Stimulated activated CD4-positive, alpha-beta T cell treated with anti-CD3 and anti-CD28 coated beads, Interleukin-12 subunit alpha, Interleukin-12 subunit beta, amount 100 ng/mL, for 24 hours (primary cell): ENCODE results near the gene VAV2.

ENCODE experiments used
- DNase-seq, 2 experiments: peaks; one replicate each; pipeline ENCODE4 v3.0.0-alpha.2; 2020; ENCODE audit warnings: low read depth in 2 of 2

VAV2 gene

GRCh38 chr9:133836001-133836758 is 155.9 kb downstream of the VAV2 start:
- no peak for DNase-seq

DNA sequence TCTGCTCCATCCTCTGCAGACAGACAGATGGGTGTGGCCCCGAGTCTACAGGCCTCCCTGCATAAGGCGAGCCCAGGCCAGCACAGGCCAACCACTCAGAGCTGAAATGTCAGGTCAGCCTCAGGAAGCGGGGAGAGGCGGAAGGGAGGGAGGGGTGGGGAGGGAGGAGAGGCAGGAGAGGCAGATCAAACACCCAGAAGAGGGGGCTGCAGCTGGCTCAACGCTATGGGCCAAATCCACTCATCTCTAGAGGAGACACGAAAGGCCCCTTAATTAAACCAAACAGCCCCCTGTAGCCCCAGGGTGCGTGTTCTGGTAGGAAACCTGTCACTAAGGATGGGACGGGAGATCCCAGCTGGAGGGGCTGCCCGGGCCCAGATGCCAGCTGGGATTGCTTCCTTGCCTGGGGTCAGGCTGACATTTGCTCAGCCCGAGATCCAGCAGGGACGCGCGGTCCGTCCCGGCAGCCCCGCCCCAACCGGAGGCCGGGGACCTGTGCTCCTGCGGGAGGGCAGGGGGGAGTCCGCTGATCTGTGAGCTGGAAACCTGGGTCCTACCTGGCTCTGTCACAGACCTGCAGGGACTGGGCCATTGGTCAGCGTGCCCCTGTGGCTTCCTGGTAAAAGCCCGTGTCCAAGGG is 156.7 kb downstream of the VAV2 start:
- DNase-seq, result no peak

DNA sequence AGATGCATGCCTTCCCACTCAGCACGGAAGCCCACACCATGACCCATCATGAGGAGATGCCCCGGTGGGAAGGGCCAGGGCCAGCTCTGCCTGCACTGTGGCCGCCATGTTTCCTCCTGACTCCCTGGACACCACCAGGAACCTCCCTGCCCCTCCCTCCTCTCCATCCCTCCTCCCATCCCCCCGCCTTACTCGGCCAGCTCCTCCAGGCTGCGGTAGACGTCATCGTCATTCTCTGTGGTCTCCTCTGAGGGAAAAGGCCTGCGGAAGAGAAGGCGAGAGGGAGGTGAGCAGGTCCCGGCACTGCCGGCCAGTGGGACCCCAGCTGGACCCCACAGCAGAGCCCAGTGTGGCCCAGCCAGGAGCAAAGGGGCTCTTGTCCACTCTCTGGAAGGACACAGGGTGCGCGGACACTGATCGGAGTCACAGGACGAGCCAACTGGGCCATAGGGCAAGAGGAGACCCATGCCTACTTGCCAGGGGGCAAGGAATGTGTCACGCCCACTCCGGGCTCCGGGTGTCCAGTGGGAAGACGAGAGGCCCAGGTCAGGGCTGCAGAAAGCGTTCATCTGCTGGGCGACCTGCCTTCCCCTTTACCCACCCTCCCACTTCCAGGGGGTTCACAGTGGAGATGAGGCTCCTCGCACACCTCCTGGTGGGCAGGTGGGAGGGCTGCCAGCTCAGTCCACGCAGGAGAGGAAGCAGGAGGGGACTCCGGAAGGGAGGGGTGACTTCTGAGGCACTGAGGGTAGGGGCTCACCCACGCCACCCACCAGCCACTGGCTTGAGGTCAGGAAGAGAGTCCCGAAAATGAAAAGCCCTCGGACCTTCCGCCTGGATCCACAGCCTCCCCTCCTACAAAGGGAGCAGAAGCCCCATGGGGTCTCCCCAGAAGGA is 157.8 kb downstream of the VAV2 start:
- DNase-seq, result no peak

- DNase-seq, result no peak
Measured at GRCh38 chr9:133833388-133834025, 158.6 kb downstream of the VAV2 start.

GRCh38 chr9:133832877-133833276 is 159.2 kb downstream of the VAV2 start:
- DNase-seq, result no peak

GRCh38 chr9:133830711-133831110 is 161.4 kb downstream of the VAV2 start:
- no peak for DNase-seq

GRCh38 chr9:133830310-133830709 is 161.8 kb downstream of the VAV2 start:
- DNase-seq, result no peak

DNA sequence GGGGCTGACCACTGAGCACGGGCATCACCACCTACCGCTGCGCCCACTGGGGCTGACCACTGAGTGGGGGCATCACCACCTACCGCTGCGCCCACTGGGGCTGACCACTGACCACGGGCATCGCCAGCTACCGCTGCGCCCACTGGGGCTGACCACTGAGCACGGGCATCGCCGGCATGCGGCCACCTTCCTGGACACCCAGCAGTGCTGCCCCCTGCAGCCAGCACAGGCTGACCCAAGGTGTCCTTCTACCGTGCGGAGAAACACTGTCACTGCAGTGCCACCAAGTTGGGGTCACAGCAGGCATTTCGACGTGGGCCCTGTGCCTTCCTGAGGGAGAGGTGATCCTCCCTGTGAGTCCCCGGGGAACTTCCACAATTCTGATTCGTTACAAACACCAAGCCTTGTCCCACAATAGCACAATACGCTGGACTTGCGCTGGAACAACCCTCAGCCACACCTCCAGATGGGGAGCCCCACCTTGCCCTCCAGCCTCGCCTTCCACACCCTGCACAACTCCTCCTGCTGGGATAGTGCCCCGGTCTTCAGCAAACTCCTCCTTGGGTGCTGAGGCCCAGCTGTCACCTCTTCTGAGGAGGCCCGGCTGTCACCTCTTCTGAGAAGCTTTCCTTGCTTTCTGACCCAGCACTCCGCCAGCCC is 163.7 kb downstream of the VAV2 start:
- DNase-seq, result no peak

GRCh38 chr9:133826289-133827085 is 165.6 kb downstream of the VAV2 start:
- no peak for DNase-seq

GRCh38 chr9:133825555-133826218 is 166.4 kb downstream of the VAV2 start:
- DNase-seq, result no peak

- DNase-seq, result no peak
Measured at GRCh38 chr9:133824802-133825186, 167.3 kb downstream of the VAV2 start.

DNA sequence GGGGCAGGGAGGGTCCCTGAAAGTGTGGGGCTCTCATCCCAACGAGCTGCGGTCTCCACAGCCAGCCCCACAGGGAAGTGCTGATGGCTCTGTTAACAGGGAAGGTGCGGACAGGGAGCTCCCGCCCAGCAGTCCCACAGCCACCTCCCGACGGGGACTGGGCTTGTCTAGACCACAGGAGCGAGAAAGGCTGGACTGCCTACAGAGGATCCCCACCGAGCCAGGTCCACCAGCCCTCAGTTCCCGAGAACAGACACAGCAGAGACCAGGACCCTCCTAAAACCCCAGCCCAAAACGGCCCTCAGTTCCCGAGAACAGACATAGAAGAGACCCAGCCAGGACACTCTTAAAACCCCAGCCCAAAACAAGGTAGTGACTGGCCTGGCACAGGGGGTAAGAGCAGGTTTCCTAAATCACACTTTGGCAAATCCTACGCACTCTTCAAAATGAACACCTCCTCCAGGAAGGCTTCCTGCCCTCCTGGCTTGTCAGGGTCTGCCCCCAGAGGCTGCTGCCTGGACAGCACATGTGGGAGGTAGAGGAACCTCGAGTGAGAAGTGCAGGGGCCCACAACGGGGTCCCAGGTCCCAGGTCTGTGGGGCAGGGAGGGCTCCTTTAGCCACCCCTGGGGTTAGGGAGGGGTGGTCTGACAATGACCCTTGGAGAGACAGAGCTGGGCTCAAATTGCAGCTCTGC is 167.9 kb downstream of the VAV2 start:
- no peak for DNase-seq

- no peak for DNase-seq
Measured at GRCh38 chr9:133823189-133824105, 168.7 kb downstream of the VAV2 start.

GRCh38 chr9:133822430-133823065 is 169.6 kb downstream of the VAV2 start:
- no peak for DNase-seq

DNA sequence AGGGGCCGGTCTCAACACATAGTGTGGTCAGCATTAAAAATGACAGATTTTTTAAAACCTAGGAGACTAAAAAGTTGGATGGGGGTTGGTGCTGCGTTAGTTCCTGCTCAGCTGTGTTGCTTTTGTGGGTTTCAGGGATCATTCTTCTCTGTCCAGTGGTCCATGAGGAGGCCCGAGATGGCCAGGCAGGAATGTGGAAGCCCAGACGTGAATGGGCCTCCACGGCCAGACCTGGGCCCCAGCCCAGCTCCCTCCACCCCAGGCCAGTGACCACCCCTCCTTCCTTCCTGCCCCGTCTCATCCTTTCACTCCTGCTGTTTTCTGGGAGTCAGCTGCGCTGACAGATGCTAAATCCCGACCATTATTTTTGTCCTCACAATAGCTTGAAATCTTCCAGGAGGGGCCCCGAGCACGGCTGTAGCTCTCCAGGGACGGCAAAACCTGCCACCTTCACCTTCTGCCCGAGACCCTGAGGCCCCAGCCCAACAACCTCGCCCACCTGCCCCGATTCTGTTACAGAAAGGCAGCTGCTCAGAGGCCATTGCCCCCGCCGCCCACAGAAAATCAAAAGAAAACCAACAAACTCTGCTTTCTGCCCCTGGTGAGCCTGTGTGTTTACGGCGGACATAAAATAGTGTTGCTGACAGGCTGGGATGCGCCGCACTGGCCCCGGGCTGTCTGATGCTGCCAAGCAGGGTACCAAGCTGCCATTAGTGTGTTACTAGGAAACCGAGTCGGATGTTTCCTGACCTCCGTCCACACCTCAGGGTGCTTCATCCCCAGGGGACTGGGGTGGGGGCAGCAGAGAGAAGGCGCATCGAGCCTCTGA is 170.3 kb downstream of the VAV2 start:
- DNase-seq, result no peak

DNA sequence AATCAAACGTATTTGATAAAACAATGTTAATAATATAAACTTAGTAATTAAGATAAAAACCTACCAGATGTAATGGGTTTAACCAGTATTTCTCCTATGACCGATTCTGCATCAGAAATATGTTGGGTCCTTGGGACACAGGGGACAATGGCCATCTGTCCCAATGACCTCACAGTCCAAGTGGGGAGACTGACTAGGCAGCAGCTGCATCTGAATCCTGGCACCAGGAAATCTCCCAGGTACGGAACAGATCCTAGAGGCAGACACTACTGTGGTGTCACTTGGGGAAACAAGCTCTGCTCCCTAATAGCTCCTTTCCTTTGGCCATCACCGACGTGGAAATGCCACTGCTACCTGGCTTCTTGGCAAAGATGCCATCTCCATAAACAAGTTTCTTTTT is 172.2 kb downstream of the VAV2 start:
- DNase-seq, result no peak

DNA sequence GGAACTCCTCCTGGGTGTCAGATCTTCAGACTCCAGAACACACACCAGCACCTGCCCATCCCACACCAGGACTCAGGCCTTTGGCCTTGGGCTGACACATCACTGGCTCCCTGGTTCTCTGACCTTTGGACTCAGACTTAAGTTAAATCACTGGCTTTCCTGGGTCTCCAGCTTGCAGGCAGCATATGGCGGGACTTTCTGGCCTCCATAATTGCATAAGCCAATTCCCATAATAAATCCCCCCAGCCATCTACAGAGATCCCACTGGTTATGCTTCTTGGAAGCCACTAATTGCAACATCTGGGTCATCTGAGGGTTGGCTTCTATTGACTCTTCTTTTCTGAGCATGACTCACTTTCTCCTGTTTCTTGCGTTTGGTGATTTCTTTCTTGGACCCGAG is 173.7 kb downstream of the VAV2 start:
- no peak for DNase-seq
